ENCODE results near the gene KLHL2.
A peak's percentile ranks its signal among the peaks of the same experiment; 100 is the strongest.
"Not testable (repeated sequence)": the region's sequence is repeated elsewhere in the genome, so short reads cannot be mapped to it uniquely, and the experiment has no call there.

Gene KLHL2

GRCh38 chr4:165262306-165262705, 54.9 kb downstream of the KLHL2 start:
- DNase-seq (ENCODE audit: extremely low read depth, insufficient read length); H3K36me3 ChIP-seq (ENCODE audit: control insufficient read depth, insufficient read depth, low read length); H3K4me3 ChIP-seq (replicated peaks; ENCODE audit: low read depth, low read length); H3K27me3 ChIP-seq (replicated peaks; ENCODE audit: control insufficient read depth, insufficient read depth, low read length): not testable (repeated sequence)

- H3K27me3 ChIP-seq (replicated peaks; ENCODE audit: control insufficient read depth, insufficient read depth, low read length); H3K4me3 ChIP-seq (replicated peaks; ENCODE audit: low read depth, low read length); H3K36me3 ChIP-seq (ENCODE audit: control insufficient read depth, insufficient read depth, low read length); DNase-seq (ENCODE audit: extremely low read depth, insufficient read length): not testable (repeated sequence)
Observed at GRCh38 chr4:165263466-165263865, 56.1 kb downstream of the KLHL2 start.

GRCh38 chr4:165269931-165270330, 62.6 kb downstream of the KLHL2 start:
- DNase-seq (ENCODE audit: extremely low read depth, insufficient read length); H3K27me3 ChIP-seq (replicated peaks; ENCODE audit: control insufficient read depth, insufficient read depth, low read length); H3K4me3 ChIP-seq (replicated peaks; ENCODE audit: low read depth, low read length); H3K36me3 ChIP-seq (ENCODE audit: control insufficient read depth, insufficient read depth, low read length): not testable (repeated sequence)

- not testable (repeated sequence) for H3K4me3 ChIP-seq (replicated peaks; ENCODE audit: low read depth, low read length); H3K36me3 ChIP-seq (ENCODE audit: control insufficient read depth, insufficient read depth, low read length); H3K27me3 ChIP-seq (replicated peaks; ENCODE audit: control insufficient read depth, insufficient read depth, low read length); DNase-seq (ENCODE audit: extremely low read depth, insufficient read length)
Observed at GRCh38 chr4:165273443-165273842, 66.1 kb downstream of the KLHL2 start.

GRCh38 chr4:165275357-165275756, 68.0 kb downstream of the KLHL2 start:
- not testable (repeated sequence) for DNase-seq (ENCODE audit: extremely low read depth, insufficient read length); H3K27me3 ChIP-seq (replicated peaks; ENCODE audit: control insufficient read depth, insufficient read depth, low read length); H3K36me3 ChIP-seq (ENCODE audit: control insufficient read depth, insufficient read depth, low read length)

GRCh38 chr4:165279531-165279930, 72.2 kb downstream of the KLHL2 start:
- H3K4me3 ChIP-seq (replicated peaks; ENCODE audit: low read depth, low read length); DNase-seq (ENCODE audit: extremely low read depth, insufficient read length); H3K36me3 ChIP-seq (ENCODE audit: control insufficient read depth, insufficient read depth, low read length); H3K27me3 ChIP-seq (replicated peaks; ENCODE audit: control insufficient read depth, insufficient read depth, low read length): not testable (repeated sequence)

More at GRCh38 chr4:165275357-165275756, 68.0 kb downstream of the KLHL2 start:
- not testable (repeated sequence) for H3K4me3 ChIP-seq (replicated peaks; ENCODE audit: low read depth, low read length)

- not testable (repeated sequence) for H3K4me3 ChIP-seq (replicated peaks; ENCODE audit: low read depth, low read length); H3K27me3 ChIP-seq (replicated peaks; ENCODE audit: control insufficient read depth, insufficient read depth, low read length); H3K36me3 ChIP-seq (ENCODE audit: control insufficient read depth, insufficient read depth, low read length); DNase-seq (ENCODE audit: extremely low read depth, insufficient read length)
Observed at GRCh38 chr4:165284697-165285096, 77.3 kb downstream of the KLHL2 start.

- not testable (repeated sequence) for H3K27me3 ChIP-seq (replicated peaks; ENCODE audit: control insufficient read depth, insufficient read depth, low read length); H3K4me3 ChIP-seq (replicated peaks; ENCODE audit: low read depth, low read length); H3K36me3 ChIP-seq (ENCODE audit: control insufficient read depth, insufficient read depth, low read length); DNase-seq (ENCODE audit: extremely low read depth, insufficient read length)
Observed at GRCh38 chr4:165286619-165287340, 79.4 kb downstream of the KLHL2 start.

GRCh38 chr4:165288226-165288625, 80.9 kb downstream of the KLHL2 start:
- peak; percentile 31 for DNase-seq (ENCODE audit: extremely low read depth, insufficient read length)
- no peak for TF ChIP-seq CTCF (IDR thresholded peaks at IDR 0.05; ENCODE audit: insufficient read depth, low read length, poor library complexity, severe bottlenecking)
- Histone ChIP-seq H3K27me3 (replicated peaks; ENCODE audit: control insufficient read depth, insufficient read depth, low read length) (no peaks in the 10 kb centered on the region), H3K36me3 (ENCODE audit: control insufficient read depth, insufficient read depth, low read length) (no peaks in the 10 kb centered on the region), H3K4me3 (replicated peaks; ENCODE audit: low read depth, low read length) (no peak overlapping the region)
